Esophagus muscularis mucosa (tissue), 4 donors: ENCODE results near the gene CPEB3. TPM values are rescaled to one million over a fixed set of nuclear protein-coding genes. Genes with fewer than 3 reads are reported as not detected.

Source experiments
- DNase-seq: peaks from one replicate; pipeline ENCODE4 v3.0.0-alpha.2; 2017; ENCODE audit errors: extremely low spot score
- H3K27ac ChIP-seq, 4 donors: fragments of 200-600 bp; sonication (generic); replicated peaks in 1 of 4; 1 replicate in 3 of 4; 2 replicates in 1 of 4; pipeline ENCODE4 v1.5.1; 2016 to 2019; ENCODE audit warnings: mild to moderate bottlenecking in 1 of 4
- H3K27me3 ChIP-seq, 4 donors: fragments of 200-600 bp; sonication (generic); one replicate each; pipeline versions ENCODE4 v1.5.1 to v1.6.0; 2016 to 2019
- H3K36me3 ChIP-seq, 4 donors: fragments of 200-600 bp; sonication (generic); one replicate each; pipeline ENCODE4 v1.5.1; 2016 to 2019
- H3K4me1 ChIP-seq, 4 donors: fragments of 200-600 bp; sonication (generic); one replicate each; pipeline ENCODE4 v1.5.1; 2016 to 2019
- H3K4me3 ChIP-seq, 4 donors: fragments of 200-600 bp; sonication (generic); 1 replicate in 2 of 4; 2 replicates in 2 of 4; pipeline ENCODE4 v1.5.1; 2016 to 2019; ENCODE audit warnings: mild to moderate bottlenecking in 4 of 4, moderate library complexity in 1 of 4
- H3K9me3 ChIP-seq, 4 donors: fragments of 200-600 bp; sonication (generic); 1 replicate in 3 of 4; 2 replicates in 1 of 4; pipeline ENCODE4 v1.5.1; 2016 to 2019
- CTCF ChIP-seq, 3 experiments: fragments of 200-600 bp in 2 of 3; fragments of 450-650 bp in 1 of 3; sonication (generic) in 2 of 3; IDR thresholded peaks; one replicate each; pipeline ENCODE4 v1.5.1; 2017 to 2019; ENCODE audit warnings: antibody characterized with exemption in 3 of 3, mild to moderate bottlenecking in 2 of 3, moderate library complexity in 1 of 3
- EP300 ChIP-seq: sonication (generic); formaldehyde crosslinking; IDR thresholded peaks from one replicate; pipeline ENCODE4 v1.6.1; 2017; ENCODE audit warnings: antibody characterized with exemption
- POLR2A ChIP-seq: fragments of 450-650 bp; IDR thresholded peaks from one replicate; pipeline ENCODE4 v1.6.1; 2017; ENCODE audit warnings: antibody characterized with exemption, moderate library complexity, mild to moderate bottlenecking, low read depth
- POLR2AphosphoS5 ChIP-seq, 2 donors: sonication (generic); formaldehyde crosslinking; IDR thresholded peaks; one replicate each; pipeline ENCODE4 v1.6.1; 2017; ENCODE audit warnings: antibody characterized with exemption in 2 of 2
- WGBS: methylation state at CpG from one replicate; pipeline ENCODE4 v1.1.5; 2018; 5-methylcytosine and 5-hydroxymethylcytosine counted together
- intact Hi-C: fragments of 100-400 bp; cut with DNase I; formaldehyde crosslinking; loops from one replicate; pipeline ENCODE4 v1.15.1; 2023
- total RNA-seq, 4 donors: library from RNA; depleted of rRNA; stranded (reverse); fragments of >200 nt; gene quantifications; one replicate each; pipeline versions ENCODE4 v1.1.0 to v1.2.1, GENCODE V29; 2016

CPEB3 gene
- total RNA-seq, 4 donors from 2014 or later = 6.8 to 11.0 (median 10.4) TPM

- no peaks in the 10 kb centered on the region for H3K27me3 ChIP-seq
- 72% methylated on average over 2 of the region's 2 CpGs for WGBS
- H3K4me3 ChIP-seq = no peak overlapping the region
- no peak for DNase-seq
- no peak overlapping the region for H3K27ac ChIP-seq
- TF ChIP-seq CTCF (IDR thresholded peaks at IDR 0.05) (no peak), EP300 (no peak), POLR2A (no peak), POLR2AphosphoS5 (IDR thresholded peaks at IDR 0.05) (no peak)
- H3K36me3 ChIP-seq = peaks cover 0 to 14% (median 4%) of the 10 kb centered on the region in 4 donors
- intact Hi-C loops = no loop called here
- H3K9me3 ChIP-seq = no peaks in the 10 kb centered on the region
- H3K4me1 ChIP-seq = peaks cover 4 to 18% (median 12%) of the 10 kb centered on the region in 4 donors
These were observed 32.2 kb upstream of the CPEB3 start for GRCh38 chr10:92323079-92323478.

- Histone ChIP-seq H3K4me3 (no peak overlapping the region), H3K27ac (no peak overlapping the region), H3K27me3 (no peaks in the 10 kb centered on the region), H3K9me3 (no peaks in the 10 kb centered on the region), H3K4me1 (peaks cover 5 to 8% (median 8%) of the 10 kb centered on the region in 4 donors), H3K36me3 (peaks cover 0 to 45% (median 26%) of the 10 kb centered on the region in 4 donors)
- intact Hi-C loops = no loop called here
- 93% methylated on average over 2 of the region's 2 CpGs for WGBS
- TF ChIP-seq CTCF (IDR thresholded peaks at IDR 0.05) (no peak), POLR2AphosphoS5 (IDR thresholded peaks at IDR 0.05) (no peak), POLR2A (no peak), EP300 (no peak)
- DNase-seq = no peak
These were observed 25.7 kb upstream of the CPEB3 start for GRCh38 chr10:92316610-92317009.

GRCh38 chr10:92313750-92314149 lies 22.9 kb upstream of the CPEB3 start:
- Histone ChIP-seq H3K9me3 (no peaks in the 10 kb centered on the region), H3K4me3 (no peak overlapping the region), H3K27ac (no peak overlapping the region), H3K36me3 (peaks cover 0 to 48% (median 30%) of the 10 kb centered on the region in 4 donors), H3K4me1 (peaks cover 5 to 19% (median 14%) of the 10 kb centered on the region in 4 donors), H3K27me3 (no peaks in the 10 kb centered on the region)
- WGBS = 95% methylated on average over 3 of the region's 3 CpGs
- no peak for TF ChIP-seq EP300
- TF ChIP-seq CTCF (IDR thresholded peaks at IDR 0.05) = no peak
- no peak for DNase-seq
- intact Hi-C loops = no loop called here

- no peaks in the 10 kb centered on the region for H3K27me3 ChIP-seq
- H3K4me1 ChIP-seq = peaks cover 6 to 18% (median 11%) of the 10 kb centered on the region in 4 donors
- H3K9me3 ChIP-seq = no peaks in the 10 kb centered on the region
- H3K4me3 ChIP-seq = no peak overlapping the region
- WGBS = 84% methylated on average over 1 of the region's 1 CpG
- TF ChIP-seq CTCF (IDR thresholded peaks at IDR 0.05) (no peak), POLR2A (no peak), POLR2AphosphoS5 (IDR thresholded peaks at IDR 0.05) (no peak), EP300 (no peak)
- DNase-seq = no peak
- H3K27ac ChIP-seq = no peak overlapping the region
- intact Hi-C loops = no loop called here
- H3K36me3 ChIP-seq = peaks cover 3 to 31% (median 21%) of the 10 kb centered on the region in 4 donors
These were observed 18.4 kb upstream of the CPEB3 start for GRCh38 chr10:92309272-92309671.
